ENCODE data around the gene CACNA2D3.

DNA sequence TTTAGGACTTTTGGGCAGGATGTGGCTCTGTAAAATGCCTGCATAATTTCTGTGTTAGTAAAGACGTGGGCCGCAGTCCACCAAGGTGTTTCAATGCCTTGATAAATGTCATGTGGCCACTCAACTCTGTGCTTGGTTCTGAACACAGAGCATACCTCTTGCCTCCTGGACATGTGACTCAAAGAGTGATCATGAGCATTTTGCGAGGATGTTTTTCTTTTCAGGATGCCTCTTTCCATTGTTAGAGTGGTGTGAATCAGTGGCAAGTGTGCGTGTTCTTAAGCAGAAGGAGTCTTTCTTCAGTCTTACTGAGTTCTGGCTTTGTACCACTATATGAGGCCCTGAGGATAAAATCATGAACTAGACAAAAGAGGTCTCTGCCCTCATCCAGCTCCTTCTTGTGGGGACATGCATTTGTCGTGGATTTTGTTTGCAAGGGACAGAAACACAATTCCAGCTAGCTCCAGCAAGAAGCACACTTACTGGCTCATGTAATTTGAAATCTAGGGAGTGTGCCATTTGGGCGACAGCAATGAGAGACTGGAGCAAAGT is 442.1 kb downstream of the CACNA2D3 start:
- TF ChIP-seq CTCF (IDR thresholded peaks at IDR 0.05; ENCODE audit: low read length) (no peak), EZH2 (optimal IDR thresholded peaks at IDR 0.05; ENCODE audit: low read depth, low read length) (no peak)
